Activated T-helper 1 cell treated with anti-CD3 and anti-CD28 coated beads, Interleukin-2, amount 50 U/mL, for 16 hours (primary cell): Measurements from ENCODE around the gene CPSF3.
"Not testable (repeated sequence)": the region's sequence is repeated elsewhere in the genome, so short reads cannot be mapped to it uniquely, and the experiment has no call there.

ENCODE experiments used
- DNase-seq, 2 donors: peaks; one replicate each; pipeline ENCODE4 v3.0.0-alpha.2; 2020; ENCODE audit warnings: low read depth in 1 of 2, low spot score in 1 of 2

The CPSF3 gene

DNA sequence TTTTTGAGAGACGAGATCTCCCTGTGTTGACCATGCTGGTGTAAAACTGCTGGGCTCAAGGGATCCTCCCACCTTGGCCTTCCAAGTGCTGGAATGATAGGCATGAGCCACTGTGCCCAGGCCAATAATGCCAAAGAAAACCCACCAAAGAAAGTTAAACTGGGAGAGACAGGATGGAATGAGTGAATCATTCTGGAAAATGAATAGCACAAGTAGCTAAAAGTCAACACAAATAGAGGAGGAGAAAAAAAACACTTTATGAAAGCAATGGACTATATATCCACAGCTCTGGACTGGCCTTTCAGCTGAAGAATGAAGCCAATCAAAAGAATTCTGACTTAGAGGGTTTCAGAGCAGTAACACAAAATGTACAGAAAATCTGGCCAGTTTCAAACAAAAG lies 74.8 kb downstream of the CPSF3 start:
- no peak for DNase-seq

GRCh38 chr2:9508931-9509330 lies 85.5 kb downstream of the CPSF3 start:
- no peak for DNase-seq

DNA sequence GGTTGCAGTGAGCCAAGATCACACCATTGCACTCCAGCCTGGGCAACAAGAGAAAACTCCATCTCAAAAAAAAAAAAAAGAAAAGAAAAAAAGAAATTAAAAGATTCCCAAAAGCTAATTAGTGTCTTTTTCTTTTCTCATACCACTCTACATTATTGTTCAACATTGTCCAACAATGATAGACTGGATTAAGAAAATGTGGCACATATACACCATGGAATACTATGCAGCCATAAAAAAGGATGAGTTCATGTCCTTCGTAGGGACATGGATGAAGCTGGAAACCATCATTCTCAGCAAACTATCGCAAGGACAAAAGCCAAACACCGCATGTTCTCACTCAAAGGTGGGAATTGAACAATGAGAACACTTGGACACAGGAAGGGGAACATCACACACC lies 90.5 kb downstream of the CPSF3 start:
- DNase-seq, result not testable (repeated sequence)

DNA sequence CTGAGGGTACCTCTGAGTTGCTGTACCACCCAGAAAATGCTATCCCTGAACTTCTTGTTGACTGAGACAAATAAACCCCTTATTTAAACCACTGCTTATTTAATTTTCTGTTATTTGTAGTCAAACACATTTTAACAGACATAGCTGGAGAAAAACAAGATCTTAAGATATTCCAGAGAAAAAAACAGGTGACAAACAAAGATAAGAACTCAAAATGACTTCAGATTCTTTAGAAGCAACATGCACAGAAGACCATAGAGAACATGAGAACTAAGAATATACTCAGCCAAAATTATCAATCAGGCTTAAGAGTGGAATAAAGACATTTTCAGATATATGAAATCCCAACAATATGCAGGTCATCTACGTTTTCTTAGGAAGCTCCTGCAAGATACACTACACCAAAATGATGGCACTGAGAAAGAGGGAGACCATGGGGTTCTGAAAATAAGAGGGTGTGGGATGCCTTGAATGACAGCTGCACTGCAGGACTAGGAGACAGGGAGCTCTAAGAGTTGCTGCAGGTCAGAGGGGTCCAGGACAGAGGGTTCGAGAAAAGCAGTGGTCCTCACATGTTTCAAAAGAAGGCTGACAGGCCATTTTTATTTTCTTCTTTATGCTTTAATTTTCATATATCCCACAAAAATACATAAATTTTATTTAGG lies 93.8 kb downstream of the CPSF3 start:
- DNase-seq, result no peak

DNA sequence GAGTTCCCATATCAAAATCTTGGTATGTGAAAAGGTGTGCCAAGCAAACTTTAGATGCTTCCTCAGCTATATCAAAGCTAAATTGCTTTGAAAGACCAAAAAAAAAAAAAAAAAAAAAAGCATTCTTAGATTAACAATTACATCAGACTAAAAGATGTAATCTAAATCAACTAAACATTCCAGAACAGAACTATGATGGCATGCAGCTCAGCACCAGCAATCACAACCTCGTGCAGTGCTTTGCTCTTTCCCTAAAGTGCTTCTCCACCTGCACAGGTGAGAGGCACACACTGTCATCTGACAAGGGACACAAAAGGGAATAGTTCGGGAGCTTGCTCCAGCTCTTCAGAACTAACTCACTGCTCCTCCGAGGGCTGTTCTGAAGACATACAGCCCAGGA lies 94.7 kb downstream of the CPSF3 start:
- no peak for DNase-seq

DNA sequence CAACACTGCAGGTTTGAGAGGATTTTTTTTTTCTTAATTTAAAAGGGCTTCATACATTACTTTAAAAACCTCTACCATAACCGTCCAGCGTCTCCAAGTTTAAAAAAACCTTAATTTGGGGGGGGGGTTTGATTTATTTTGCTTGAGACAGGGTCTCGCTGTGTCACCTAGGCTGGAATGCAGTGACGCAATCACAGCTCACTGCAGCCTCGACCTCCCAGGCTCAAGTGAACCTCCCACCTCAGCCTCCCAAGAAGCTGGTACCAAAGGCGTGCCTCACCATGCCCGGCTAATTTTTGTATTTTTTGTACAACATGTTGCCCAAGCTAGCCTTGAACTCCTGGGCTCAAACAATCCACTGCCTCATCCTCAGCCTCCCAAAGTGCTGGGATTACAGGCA lies 95.3 kb downstream of the CPSF3 start:
- no peak for DNase-seq

GRCh38 chr2:9519250-9519649 lies 95.8 kb downstream of the CPSF3 start:
- DNase-seq, result no peak
